ENCODE results near the gene ALDH7A1.

GRCh38 chr5:126516133-126516532 is 78.9 kb downstream of the ALDH7A1 start:
- TF ChIP-seq CTCF (IDR thresholded peaks at IDR 0.05; ENCODE audit: low read depth, low read length, poor library complexity, severe bottlenecking): no peak
- TF ChIP-seq EZH2phosphoT487 (IDR thresholded peaks at IDR 0.05; ENCODE audit: borderline replicate concordance, low read length): no peak
